SU-DHL-6 (cell line): ENCODE measurements around the gene CLINT1.

ENCODE experiments used
- H2AFZ ChIP-seq: fragments of 200-600 bp; sonication (generic); 2 replicates; pipeline ENCODE4 v1.6.1; 2014; ENCODE audit warnings: low read depth, mild to moderate bottlenecking, moderate library complexity, mixed read lengths, antibody characterized with exemption, low read length; ENCODE audit not compliant: severe bottlenecking
- H3F3A ChIP-seq: fragments of 200-600 bp; shearing (Covaris generic); 2 replicates; pipeline ENCODE4 v1.6.0; 2016; ENCODE audit warnings: antibody characterized with exemption, mild to moderate bottlenecking; ENCODE audit not compliant: insufficient read depth
- H3K27ac ChIP-seq: fragments of 200-600 bp; sonication (generic); 2 replicates; pipeline ENCODE4 v1.5.1; 2016; ENCODE audit warnings: low read depth, mild to moderate bottlenecking, low read length, moderate library complexity, mixed read lengths
- H3K27me3 ChIP-seq: fragments of 200-600 bp; sonication (generic), shearing (Covaris generic); 2 replicates; pipeline ENCODE4 v1.6.0; 2014; ENCODE audit warnings: mild to moderate bottlenecking, low read length
- H3K36me3 ChIP-seq: fragments of 200-600 bp; sonication (generic); 2 replicates; pipeline ENCODE4 v1.6.1; 2014; ENCODE audit warnings: mild to moderate bottlenecking, low read length, mixed read lengths
- H3K4me2 ChIP-seq: fragments of 300-600, 200-600 bp; shearing (Covaris generic), sonication (generic); 2 replicates; pipeline ENCODE4 v1.6.0; 2014; ENCODE audit warnings: low read length, low read depth, mild to moderate bottlenecking; ENCODE audit not compliant: poor library complexity, severe bottlenecking
- H3K4me3 ChIP-seq: fragments of 200-600 bp; sonication (generic); 2 replicates; pipeline ENCODE4 v1.5.1; 2014; ENCODE audit warnings: antibody characterized with exemption, low read length, mild to moderate bottlenecking, mixed read lengths; ENCODE audit not compliant: insufficient read depth, poor library complexity, severe bottlenecking
- H3K79me2 ChIP-seq: fragments of 200-600 bp; sonication (generic); 2 replicates; pipeline ENCODE4 v1.6.1; 2014; ENCODE audit warnings: mild to moderate bottlenecking, low read length, moderate library complexity; ENCODE audit not compliant: insufficient read depth
- H3K9ac ChIP-seq: fragments of 200-600 bp; sonication (generic); 2 replicates; pipeline ENCODE4 v1.7.0; 2014; ENCODE audit warnings: mild to moderate bottlenecking, low read length
- H3K9me2 ChIP-seq: fragments of 200-600 bp; sonication (generic); replicated peaks from 2 replicates; pipeline ENCODE4 v1.6.1; 2014; ENCODE audit warnings: low read length; ENCODE audit not compliant: insufficient read depth
- H3K9me3 ChIP-seq: fragments of 200-600 bp; sonication (generic); 2 replicates; pipeline ENCODE4 v1.6.1; 2014; ENCODE audit warnings: low read length, mixed read lengths; ENCODE audit not compliant: insufficient read depth
- H4K20me1 ChIP-seq: fragments of 200-600 bp; sonication (generic); 2 replicates; pipeline ENCODE4 v1.6.1; 2014; ENCODE audit warnings: low read depth, mild to moderate bottlenecking, antibody characterized with exemption, low read length, moderate library complexity, mixed read lengths
- CTCF ChIP-seq: fragments of 200-600 bp; sonication (generic); IDR thresholded peaks from one replicate; pipeline ENCODE4 v1.5.1; 2017; ENCODE audit warnings: antibody characterized with exemption, mild to moderate bottlenecking, low read length, moderate library complexity; ENCODE audit not compliant: insufficient read depth, poor library complexity, severe bottlenecking
- EZH2phosphoT487 ChIP-seq: fragments of 200-600 bp; sonication (generic), shearing (Covaris generic); conservative IDR thresholded peaks from 2 replicates; pipeline ENCODE4 v1.6.1; 2018; ENCODE audit warnings: mild to moderate bottlenecking, antibody characterized with exemption, low read length, moderate library complexity, mixed read lengths

Gene CLINT1

DNA sequence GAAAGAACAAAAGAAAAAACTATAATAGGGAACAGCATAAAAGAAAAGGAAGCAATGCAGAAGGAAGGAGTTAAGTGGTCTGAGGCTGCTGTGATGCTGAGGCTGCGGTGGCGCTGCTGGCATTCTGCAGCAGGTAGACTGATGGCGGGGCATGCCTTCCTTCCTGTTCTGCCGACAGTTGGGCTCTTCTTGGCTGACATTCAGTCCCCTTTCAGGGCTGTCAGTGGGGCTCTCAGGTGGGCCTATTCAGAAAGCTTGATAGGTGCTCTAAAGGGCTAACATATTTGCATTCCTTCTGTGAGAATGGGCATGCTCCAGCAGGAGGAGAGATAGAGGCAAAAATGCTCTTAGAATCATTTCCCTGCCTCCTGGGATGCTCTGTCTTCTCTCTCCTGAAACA is 5.1 kb upstream of the CLINT1 start:
- H3K9me3 ChIP-seq: no peaks in the 10 kb centered on the region
- no peak overlapping the region for H3K4me3 ChIP-seq
- no peak for TF ChIP-seq EZH2phosphoT487
- TF ChIP-seq CTCF: no peak
- no peak overlapping the region for H3K27ac ChIP-seq
- no peak overlapping the region for H3K9ac ChIP-seq
- no peaks in the 10 kb centered on the region for H3K36me3 ChIP-seq
- no peaks in the 10 kb centered on the region for H4K20me1 ChIP-seq
- no peaks in the 10 kb centered on the region for H3K9me2 ChIP-seq
- no peaks in the 10 kb centered on the region for H3F3A ChIP-seq
- H3K79me2 ChIP-seq: no peaks in the 10 kb centered on the region
- no peak overlapping the region for H3K4me2 ChIP-seq
- no peaks in the 10 kb centered on the region for H3K27me3 ChIP-seq
- no peak overlapping the region for H2AFZ ChIP-seq

- Histone ChIP-seq H4K20me1 (no peaks in the 10 kb centered on the region), H3K27ac (no peak overlapping the region), H3K9ac (no peak overlapping the region), H3K4me2 (no peak overlapping the region), H3K36me3 (no peaks in the 10 kb centered on the region), H3K27me3 (no peaks in the 10 kb centered on the region), H3K4me3 (no peak overlapping the region), H3K9me3 (no peaks in the 10 kb centered on the region), H3K9me2 (no peaks in the 10 kb centered on the region), H2AFZ (no peak overlapping the region), H3F3A (no peaks in the 10 kb centered on the region), H3K79me2 (peaks cover 17% of the 10 kb centered on the region)
- TF ChIP-seq EZH2phosphoT487: no peak
- TF ChIP-seq CTCF: no peak
These were observed 3.4 kb upstream of the CLINT1 start for GRCh38 chr5:157862183-157862851.

DNA sequence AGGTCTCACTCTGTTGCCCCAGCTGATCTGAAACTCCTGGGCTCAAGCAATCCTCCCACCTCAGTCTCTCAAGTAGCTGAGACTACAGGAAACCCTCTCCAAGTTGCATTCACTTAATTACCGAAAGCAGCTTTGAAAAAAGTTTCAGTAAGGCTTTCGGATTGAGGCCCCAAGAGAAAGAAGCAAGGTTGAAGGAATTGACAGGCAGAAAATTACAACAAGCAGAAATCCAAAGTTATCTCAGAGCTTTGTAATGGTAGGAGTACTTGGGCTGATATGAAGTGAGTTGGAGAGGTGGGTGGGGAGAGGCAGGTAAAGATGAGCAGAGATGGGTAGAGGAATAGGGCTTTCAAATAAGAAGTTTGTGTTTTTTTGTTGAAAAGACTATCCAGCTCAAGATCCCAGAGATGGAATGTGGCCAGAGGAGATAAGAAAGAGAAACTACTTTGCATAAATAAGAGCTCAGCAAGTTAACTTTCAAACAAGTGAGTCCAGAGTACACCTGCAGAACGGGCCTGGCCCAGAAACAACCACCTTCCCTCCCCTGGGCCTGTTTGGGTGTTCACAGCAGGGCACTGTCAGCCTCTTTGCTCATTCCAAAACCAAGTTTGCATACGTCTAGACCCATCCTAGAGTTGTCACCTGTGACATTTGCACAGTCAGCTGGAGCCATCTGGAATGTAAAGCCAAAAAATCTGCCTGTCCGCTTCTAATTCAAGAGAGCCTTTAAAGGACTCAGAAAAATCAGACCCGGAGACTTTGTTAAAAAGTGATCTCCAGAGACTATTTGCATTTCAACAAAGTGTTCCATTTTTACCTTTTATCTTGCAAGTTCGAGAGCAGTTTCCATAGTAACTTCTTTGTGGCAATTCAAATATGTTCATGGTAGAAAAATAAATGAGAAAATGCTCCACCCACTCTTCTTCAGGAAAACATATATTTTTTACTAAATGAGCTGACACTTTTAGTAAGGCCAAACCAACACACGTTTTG is 2.2 kb upstream of the CLINT1 start:
- no peaks in the 10 kb centered on the region for H4K20me1 ChIP-seq
- no peak overlapping the region for H3K27ac ChIP-seq
- peaks cover 28% of the 10 kb centered on the region for H3K79me2 ChIP-seq
- H3K9me2 ChIP-seq: no peaks in the 10 kb centered on the region
- H3K27me3 ChIP-seq: no peaks in the 10 kb centered on the region
- H3F3A ChIP-seq: no peaks in the 10 kb centered on the region
- H3K4me3 ChIP-seq: no peak overlapping the region
- no peaks in the 10 kb centered on the region for H3K36me3 ChIP-seq
- H2AFZ ChIP-seq: no peak overlapping the region
- TF ChIP-seq CTCF (no peak), EZH2phosphoT487 (no peak)
- H3K4me2 ChIP-seq: no peak overlapping the region
- H3K9ac ChIP-seq: no peak overlapping the region
- no peaks in the 10 kb centered on the region for H3K9me3 ChIP-seq
